ENCODE data around the gene SMARCA4.

Gene SMARCA4

GRCh38 chr19:10998666-10999065 lies 37.8 kb downstream of the SMARCA4 start:
- Histone ChIP-seq H3K4me3 (ENCODE audit: low read depth, low read length, poor library complexity, severe bottlenecking) (no peak overlapping the region), H3K36me3 (ENCODE audit: insufficient read depth, low read length) (peaks cover 93% of the 10 kb centered on the region)
- no peak for TF ChIP-seq CTCF (IDR thresholded peaks at IDR 0.05; ENCODE audit: low read length)
- TF ChIP-seq EZH2 (IDR thresholded peaks at IDR 0.05; ENCODE audit: borderline replicate concordance, low read length) = no peak

GRCh38 chr19:11005521-11005920 lies 44.7 kb downstream of the SMARCA4 start:
- TF ChIP-seq CTCF (IDR thresholded peaks at IDR 0.05; ENCODE audit: low read length) (no peak), EZH2 (IDR thresholded peaks at IDR 0.05; ENCODE audit: borderline replicate concordance, low read length) (no peak)
- no peaks in the 10 kb centered on the region for H3K79me2 ChIP-seq (ENCODE audit: insufficient read depth, low read length)
- H3K36me3 ChIP-seq (ENCODE audit: insufficient read depth, low read length) = peaks cover 90% of the 10 kb centered on the region
- H3K27ac ChIP-seq (ENCODE audit: low read depth, low read length, poor library complexity, severe bottlenecking) = no peak overlapping the region
- no peak overlapping the region for H2AFZ ChIP-seq (ENCODE audit: low read length)
- H3K9ac ChIP-seq (ENCODE audit: low read length) = no peak overlapping the region
- H3F3A ChIP-seq (ENCODE audit: insufficient read depth, low read length) = no peaks in the 10 kb centered on the region; the same call in 1 of the 2 replicates
- H3K4me1 ChIP-seq (ENCODE audit: insufficient read depth, low read length, severe bottlenecking) = no peaks in the 10 kb centered on the region
- no peak overlapping the region for H3K4me2 ChIP-seq (ENCODE audit: low read length)
- no peaks in the 10 kb centered on the region for H3K9me3 ChIP-seq (ENCODE audit: low read length)
- H3K4me3 ChIP-seq (ENCODE audit: low read depth, low read length, poor library complexity, severe bottlenecking) = no peak overlapping the region
- H4K20me1 ChIP-seq (ENCODE audit: insufficient read depth, low read length) = no peaks in the 10 kb centered on the region
- no peaks in the 10 kb centered on the region for H3K9me2 ChIP-seq (ENCODE audit: low read depth, low read length)
- H3K27me3 ChIP-seq (ENCODE audit: insufficient read depth, low read length) = no peaks in the 10 kb centered on the region

More at GRCh38 chr19:10998666-10999065, 37.8 kb downstream of the SMARCA4 start:
- Histone ChIP-seq H4K20me1 (ENCODE audit: insufficient read depth, low read length) (no peaks in the 10 kb centered on the region), H3K27ac (ENCODE audit: low read depth, low read length, poor library complexity, severe bottlenecking) (no peak overlapping the region), H3F3A (ENCODE audit: insufficient read depth, low read length) (no peaks in the 10 kb centered on the region), H3K9me2 (ENCODE audit: low read depth, low read length) (no peaks in the 10 kb centered on the region), H3K4me2 (ENCODE audit: low read length) (no peak overlapping the region), H3K9ac (ENCODE audit: low read length) (no peak overlapping the region), H3K9me3 (ENCODE audit: low read length) (no peaks in the 10 kb centered on the region), H3K4me1 (ENCODE audit: insufficient read depth, low read length, severe bottlenecking) (no peaks in the 10 kb centered on the region), H3K27me3 (ENCODE audit: insufficient read depth, low read length) (no peaks in the 10 kb centered on the region), H3K79me2 (ENCODE audit: insufficient read depth, low read length) (no peaks in the 10 kb centered on the region), H2AFZ (ENCODE audit: low read length) (no peak overlapping the region)

GRCh38 chr19:11007385-11007784 lies 46.6 kb downstream of the SMARCA4 start:
- H3K79me2 ChIP-seq (ENCODE audit: insufficient read depth, low read length) = no peaks in the 10 kb centered on the region
- no peaks in the 10 kb centered on the region for H3K27me3 ChIP-seq (ENCODE audit: insufficient read depth, low read length)
- H3K4me3 ChIP-seq (ENCODE audit: low read depth, low read length, poor library complexity, severe bottlenecking) = no peak overlapping the region
- H3K27ac ChIP-seq (ENCODE audit: low read depth, low read length, poor library complexity, severe bottlenecking) = no peak overlapping the region
- no peaks in the 10 kb centered on the region for H3K9me3 ChIP-seq (ENCODE audit: low read length)
- H3K4me1 ChIP-seq (ENCODE audit: insufficient read depth, low read length, severe bottlenecking) = no peaks in the 10 kb centered on the region
- peaks cover 93% of the 10 kb centered on the region for H3K36me3 ChIP-seq (ENCODE audit: insufficient read depth, low read length)
- H4K20me1 ChIP-seq (ENCODE audit: insufficient read depth, low read length) = no peaks in the 10 kb centered on the region
- no peaks in the 10 kb centered on the region; the same call in 1 of the 2 replicates for H3F3A ChIP-seq (ENCODE audit: insufficient read depth, low read length)
- H2AFZ ChIP-seq (ENCODE audit: low read length) = no peak overlapping the region
- TF ChIP-seq EZH2 (IDR thresholded peaks at IDR 0.05; ENCODE audit: borderline replicate concordance, low read length) (no peak), CTCF (IDR thresholded peaks at IDR 0.05; ENCODE audit: low read length) (no peak)
- no peaks in the 10 kb centered on the region for H3K9me2 ChIP-seq (ENCODE audit: low read depth, low read length)
- H3K4me2 ChIP-seq (ENCODE audit: low read length) = no peak overlapping the region
- no peak overlapping the region for H3K9ac ChIP-seq (ENCODE audit: low read length)

All from OCI-LY1 (cell line).